GM18868 (cell line): ENCODE data around the gene PCDHA5.
"Not testable (repeated sequence)": the region's sequence is repeated elsewhere in the genome, so short reads cannot be mapped to it uniquely, and the experiment has no call there.

ENCODE experiments used
- ATAC-seq: cut with Tn5 transposase; IDR thresholded peaks from one replicate; pipeline ENCODE4 v1.9.1; 2021; ENCODE audit warnings: mild to moderate bottlenecking, moderate library complexity; ENCODE audit not compliant: unreplicated experiment

PCDHA5 gene

GRCh38 chr5:140821375-140822280, at the start of gene PCDHA5:
Gene PCDHA5 (plus strand): TSS chr5:140821613.
- ATAC-seq, result no peak

- ATAC-seq, result no peak
These were observed 40.9 kb upstream of the PCDHA5 start for GRCh38 chr5:140780512-140780911.

GRCh38 chr5:140785905-140786686, 35.3 kb upstream of the PCDHA5 start, which contains the start of gene PCDHA1:
Gene PCDHA1 (plus strand): TSS chr5:140786140.
- ATAC-seq, result no peak

GRCh38 chr5:140787422-140787821, 34.0 kb upstream of the PCDHA5 start:
- ATAC-seq, result not testable (repeated sequence)

- ATAC-seq, result not testable (repeated sequence)
These were observed 33.4 kb upstream of the PCDHA5 start for GRCh38 chr5:140787849-140788504.

- no peak for ATAC-seq
These were observed 30.3 kb upstream of the PCDHA5 start for GRCh38 chr5:140791089-140791488.

GRCh38 chr5:140794595-140795258, 26.7 kb upstream of the PCDHA5 start, which contains the start of gene PCDHA2:
Gene PCDHA2 (plus strand): TSS chr5:140794852.
- no peak for ATAC-seq

- ATAC-seq, result no peak
These were observed 26.2 kb upstream of the PCDHA5 start for GRCh38 chr5:140795259-140795641.

- not testable (repeated sequence) for ATAC-seq
These were observed 25.2 kb upstream of the PCDHA5 start for GRCh38 chr5:140796072-140796717.

- no peak for ATAC-seq
These were observed 24.7 kb upstream of the PCDHA5 start for GRCh38 chr5:140796718-140797095.

- ATAC-seq, result no peak
These were observed 20.5 kb upstream of the PCDHA5 start, which contains the start of gene PCDHA3 for GRCh38 chr5:140800816-140801493. Gene PCDHA3 (plus strand): TSS chr5:140801057.

GRCh38 chr5:140801494-140801841, 19.9 kb upstream of the PCDHA5 start:
- ATAC-seq, result no peak

- ATAC-seq, result not testable (repeated sequence)
These were observed 19.0 kb upstream of the PCDHA5 start for GRCh38 chr5:140802381-140802780.

- ATAC-seq, result no peak
These were observed 18.6 kb upstream of the PCDHA5 start for GRCh38 chr5:140802781-140803271.

- ATAC-seq, result no peak
These were observed 14.3 kb upstream of the PCDHA5 start, which contains the start of gene PCDHA4 for GRCh38 chr5:140806834-140807775. Gene PCDHA4 (plus strand): TSS chr5:140807068.

GRCh38 chr5:140808241-140808888, 13.0 kb upstream of the PCDHA5 start:
- not testable (repeated sequence) for ATAC-seq

- ATAC-seq, result no peak
These were observed 12.5 kb upstream of the PCDHA5 start for GRCh38 chr5:140808889-140809291.

- no peak for ATAC-seq
These were observed 842 bp downstream of the PCDHA5 start for GRCh38 chr5:140822281-140822629.
